Measurements from ENCODE around the gene PAX3. TPM values are rescaled to one million over a fixed set of nuclear protein-coding genes. Genes with fewer than 3 reads are reported as not detected.

PAX3 gene
- total and polyA plus RNA-seq, 9 of the 15 experiments (the other 6 are each of a cell fraction or from before 2014, with no cell fraction given) = not detected

GRCh38 chr2:222272446-222273015, 26.3 kb downstream of the PAX3 start:
- no peaks in the 10 kb centered on the region for H3K79me2 ChIP-seq (ENCODE audit: control insufficient read depth, insufficient read depth, low read length)
- 0% methylated on average over 4 of the region's 4 CpGs for WGBS (ENCODE audit: insufficient coverage, low coverage, missing lambda C conversion rate)
- in situ Hi-C loops (cut with MboI) (no loop called here), intact Hi-C loops (cut with micrococcal nuclease) (no loop called here)
- H3K4me3 ChIP-seq = no peak overlapping the region
- CTCF ChIA-PET (ENCODE audit: low intra/inter-chr PET ratio) = no interaction called here
- FAIRE-seq (no peak), DNase-seq (ENCODE audit: extremely low read depth in 1 of 4, low spot score in 3 of 4) (no peak), ATAC-seq (no peak)
- H3K36me3 ChIP-seq (ENCODE audit: control insufficient read depth, insufficient read depth, low read length) = no peaks in the 10 kb centered on the region
- H3K9me1 ChIP-seq (ENCODE audit: control insufficient read depth, insufficient read depth, low read length) = no peaks in the 10 kb centered on the region
- no peak overlapping the region for H3K27ac ChIP-seq (ENCODE audit: extremely low read depth, low read depth, low read length)
- no peaks in the 10 kb centered on the region for H3K4me1 ChIP-seq (replicated peaks in 1 of 2; ENCODE audit: control insufficient read depth in 2 of 2, insufficient read depth in 2 of 2, low read length in 2 of 2)
- BruUV-seq (replicated peaks) = no TSS peak
- no peak overlapping the region for H3K9ac ChIP-seq (ENCODE audit: insufficient read depth in 1 of 2, low read depth in 2 of 2, low read length in 2 of 2)
- H2AFZ ChIP-seq (ENCODE audit: low read depth, low read length) = no peak overlapping the region
- H3K27me3 ChIP-seq (ENCODE audit: control insufficient read depth in 2 of 2, insufficient read depth in 2 of 2, low read length in 2 of 2) = no peaks in the 10 kb centered on the region
- H3K9me3 ChIP-seq (replicated peaks; ENCODE audit: control insufficient read depth, insufficient read depth, low read depth, low read length) = no peaks in the 10 kb centered on the region
- no peak overlapping the region for H3K4me2 ChIP-seq (ENCODE audit: insufficient read depth, low read length)
- POLR2A ChIA-PET = no interaction called here
- H4K20me1 ChIP-seq (replicated peaks; ENCODE audit: control insufficient read depth, insufficient read depth, low read length) = no peaks in the 10 kb centered on the region
- TF ChIP-seq, protein P1, sequence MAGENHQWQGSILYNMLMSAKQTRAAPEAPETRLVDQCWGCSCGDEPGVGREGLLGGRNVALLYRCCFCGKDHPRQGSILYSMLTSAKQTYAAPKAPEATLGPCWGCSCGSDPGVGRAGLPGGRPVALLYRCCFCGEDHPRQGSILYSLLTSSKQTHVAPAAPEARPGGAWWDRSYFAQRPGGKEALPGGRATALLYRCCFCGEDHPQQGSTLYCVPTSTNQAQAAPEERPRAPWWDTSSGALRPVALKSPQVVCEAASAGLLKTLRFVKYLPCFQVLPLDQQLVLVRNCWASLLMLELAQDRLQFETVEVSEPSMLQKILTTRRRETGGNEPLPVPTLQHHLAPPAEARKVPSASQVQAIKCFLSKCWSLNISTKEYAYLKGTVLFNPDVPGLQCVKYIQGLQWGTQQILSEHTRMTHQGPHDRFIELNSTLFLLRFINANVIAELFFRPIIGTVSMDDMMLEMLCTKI (IDR thresholded peaks at IDR 0.05; ENCODE audit: partially characterized antibody) = no peak
- TF ChIP-seq, protein P2, sequence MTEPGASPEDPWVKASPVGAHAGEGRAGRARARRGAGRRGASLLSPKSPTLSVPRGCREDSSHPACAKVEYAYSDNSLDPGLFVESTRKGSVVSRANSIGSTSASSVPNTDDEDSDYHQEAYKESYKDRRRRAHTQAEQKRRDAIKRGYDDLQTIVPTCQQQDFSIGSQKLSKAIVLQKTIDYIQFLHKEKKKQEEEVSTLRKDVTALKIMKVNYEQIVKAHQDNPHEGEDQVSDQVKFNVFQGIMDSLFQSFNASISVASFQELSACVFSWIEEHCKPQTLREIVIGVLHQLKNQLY (CRISPR knock-in tag; conservative IDR thresholded peaks at IDR 0.05) = no peak
- TF ChIP-seq ZNF165 (CRISPR knock-in tag; IDR thresholded peaks at IDR 0.05; ENCODE audit: borderline replicate concordance) (no peak), EP400 (IDR thresholded peaks at IDR 0.05) (no peak), IRF2 (CRISPR knock-in tag; IDR thresholded peaks at IDR 0.05) (no peak), MEIS2 (IDR thresholded peaks at IDR 0.05; ENCODE audit: partially characterized antibody) (no peak), ID3 (CRISPR knock-in tag; IDR thresholded peaks at IDR 0.05) (no peak), ID3 (tag; IDR thresholded peaks at IDR 0.05) (no peak), ZNF436 (CRISPR knock-in tag; IDR thresholded peaks at IDR 0.05) (no peak), ZNF830 (CRISPR knock-in tag; IDR thresholded peaks at IDR 0.05) (no peak)
